ENCODE results near the gene ANKRD34C.
"Not testable (repeated sequence)": the region's sequence is repeated elsewhere in the genome, so short reads cannot be mapped to it uniquely, and the experiment has no call there.

The ANKRD34C gene

GRCh38 chr15:79310985-79311900 is 28.7 kb downstream of the ANKRD34C start, which contains the start of gene TMED3:
Gene TMED3, plus strand, starts transcription at chr15:79311112. Its CDS starts 138 bp downstream, at chr15:79311250.
- peak; percentile 46 for DNase-seq (ENCODE audit: low read depth)

GRCh38 chr15:79311901-79312553 is 29.5 kb downstream of the ANKRD34C start:
- DNase-seq (ENCODE audit: low read depth), result no peak

DNA sequence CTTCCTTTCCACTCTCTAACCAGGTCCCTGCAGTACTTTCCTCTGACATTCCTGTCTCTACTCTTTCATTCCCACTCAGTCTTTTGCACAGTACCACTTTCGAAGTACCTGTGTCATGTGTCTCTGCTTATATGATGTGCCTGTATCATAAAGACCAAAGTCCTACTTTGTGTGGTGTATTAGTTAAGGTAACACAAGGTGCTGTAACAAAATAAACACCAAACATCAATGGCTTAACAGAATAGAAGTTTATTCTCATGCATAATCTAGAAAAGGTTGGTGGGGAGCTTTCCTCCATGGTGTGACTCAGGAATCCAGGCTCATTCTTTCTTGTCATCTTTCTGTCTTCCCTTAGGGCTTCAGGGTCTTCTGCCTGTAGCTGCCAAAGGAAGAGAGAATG is 31.7 kb downstream of the ANKRD34C start:
- DNase-seq (ENCODE audit: low read depth), result no peak

GRCh38 chr15:79314811-79315210 is 32.3 kb downstream of the ANKRD34C start:
- no peak for DNase-seq (ENCODE audit: low read depth)

DNA sequence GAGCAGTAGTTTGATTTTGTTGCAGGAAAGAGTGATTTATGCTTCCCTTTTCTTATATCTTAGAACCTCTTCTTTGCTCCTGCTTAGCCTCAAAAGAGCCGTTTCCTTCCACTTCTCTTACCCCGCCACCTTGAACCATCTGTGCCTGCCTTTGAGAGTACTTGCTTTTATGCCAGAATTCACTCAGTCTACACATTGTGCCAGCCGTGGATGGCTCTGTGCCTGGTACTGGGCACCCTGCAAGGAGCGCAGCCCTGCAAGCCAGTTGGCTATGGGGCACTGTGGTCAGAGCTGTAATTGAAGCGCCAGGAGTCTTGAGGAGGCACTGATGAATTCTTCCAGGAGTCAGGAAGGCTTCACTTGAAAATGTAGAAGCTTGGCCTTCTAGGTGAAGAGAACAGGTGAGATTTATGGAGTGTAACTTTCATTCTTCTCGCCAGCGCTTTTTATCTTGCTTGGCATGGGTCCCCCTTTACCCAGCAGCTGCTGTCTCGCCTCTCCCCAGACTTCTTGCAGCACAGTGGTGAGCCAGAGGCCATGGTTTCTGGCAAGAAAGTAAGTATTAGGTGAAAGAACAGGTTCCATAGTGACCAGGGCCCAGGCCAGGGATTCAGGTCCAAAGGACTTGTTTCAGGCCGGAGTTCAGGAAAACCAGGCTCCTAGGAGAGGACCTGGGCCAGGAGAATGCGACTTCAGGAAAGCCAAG is 33.3 kb downstream of the ANKRD34C start:
- no peak for DNase-seq (ENCODE audit: low read depth)

- DNase-seq (ENCODE audit: low read depth), result no peak
Measured at GRCh38 chr15:79316864-79317263, 34.3 kb downstream of the ANKRD34C start.

- DNase-seq (ENCODE audit: low read depth), result not testable (repeated sequence)
Measured at GRCh38 chr15:79319973-79320372, 37.5 kb downstream of the ANKRD34C start.

GRCh38 chr15:79321876-79322275 is 39.4 kb downstream of the ANKRD34C start:
- DNase-seq (ENCODE audit: low read depth), result no peak

GRCh38 chr15:79322306-79322705 is 39.8 kb downstream of the ANKRD34C start:
- no peak for DNase-seq (ENCODE audit: low read depth)

- no peak for DNase-seq (ENCODE audit: low read depth)
Measured at GRCh38 chr15:79322945-79323344, 40.4 kb downstream of the ANKRD34C start.

DNA sequence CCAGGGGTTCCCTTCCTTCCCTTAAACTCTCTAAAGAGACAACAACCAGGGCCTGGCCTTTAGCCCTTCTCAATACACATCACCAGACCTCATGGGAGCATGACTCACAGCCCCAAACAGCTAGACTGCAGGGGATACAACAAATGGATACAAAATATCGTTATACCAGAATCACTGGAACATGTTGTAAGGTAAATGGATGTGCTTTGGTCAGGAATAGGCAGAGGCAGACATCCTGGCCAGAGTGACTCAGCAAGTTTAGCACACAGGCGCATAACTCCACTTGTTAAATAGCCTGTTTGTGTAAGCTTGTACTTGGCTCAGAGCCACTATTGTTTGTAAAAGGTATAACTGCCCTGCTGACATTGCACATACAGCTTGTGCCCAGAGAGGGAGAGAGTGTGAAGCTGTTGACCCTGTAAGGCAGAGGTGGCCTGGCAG is 46.7 kb downstream of the ANKRD34C start:
- peak; percentile 59 for DNase-seq (ENCODE audit: low read depth)

All from non-pigmented ciliary epithelial cell (primary cell).